ENCODE results near the gene PAK1IP1. TPM values are rescaled to one million over a fixed set of nuclear protein-coding genes. Genes with fewer than 3 reads are reported as not detected.

PAK1IP1 gene, protein sequence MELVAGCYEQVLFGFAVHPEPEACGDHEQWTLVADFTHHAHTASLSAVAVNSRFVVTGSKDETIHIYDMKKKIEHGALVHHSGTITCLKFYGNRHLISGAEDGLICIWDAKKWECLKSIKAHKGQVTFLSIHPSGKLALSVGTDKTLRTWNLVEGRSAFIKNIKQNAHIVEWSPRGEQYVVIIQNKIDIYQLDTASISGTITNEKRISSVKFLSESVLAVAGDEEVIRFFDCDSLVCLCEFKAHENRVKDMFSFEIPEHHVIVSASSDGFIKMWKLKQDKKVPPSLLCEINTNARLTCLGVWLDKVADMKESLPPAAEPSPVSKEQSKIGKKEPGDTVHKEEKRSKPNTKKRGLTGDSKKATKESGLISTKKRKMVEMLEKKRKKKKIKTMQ
- 19.1 to 21.0 TPM (median 20.3 TPM) in 5 replicates for total RNA-seq (2022; extraction: Qiagen RNA extraction; ENCODE audit: low read depth)

GRCh38 chr6:10694302-10695085 lies at the start of gene PAK1IP1, which contains the start of gene C6orf52:
Gene PAK1IP1, plus strand, starts transcription at chr6:10694972. Its CDS starts 14 bp downstream, at chr6:10694986.
Gene C6orf52, minus strand, starts transcription at chr6:10694616. Its CDS starts 7,066 bp downstream, at chr6:10687550.

DNA sequence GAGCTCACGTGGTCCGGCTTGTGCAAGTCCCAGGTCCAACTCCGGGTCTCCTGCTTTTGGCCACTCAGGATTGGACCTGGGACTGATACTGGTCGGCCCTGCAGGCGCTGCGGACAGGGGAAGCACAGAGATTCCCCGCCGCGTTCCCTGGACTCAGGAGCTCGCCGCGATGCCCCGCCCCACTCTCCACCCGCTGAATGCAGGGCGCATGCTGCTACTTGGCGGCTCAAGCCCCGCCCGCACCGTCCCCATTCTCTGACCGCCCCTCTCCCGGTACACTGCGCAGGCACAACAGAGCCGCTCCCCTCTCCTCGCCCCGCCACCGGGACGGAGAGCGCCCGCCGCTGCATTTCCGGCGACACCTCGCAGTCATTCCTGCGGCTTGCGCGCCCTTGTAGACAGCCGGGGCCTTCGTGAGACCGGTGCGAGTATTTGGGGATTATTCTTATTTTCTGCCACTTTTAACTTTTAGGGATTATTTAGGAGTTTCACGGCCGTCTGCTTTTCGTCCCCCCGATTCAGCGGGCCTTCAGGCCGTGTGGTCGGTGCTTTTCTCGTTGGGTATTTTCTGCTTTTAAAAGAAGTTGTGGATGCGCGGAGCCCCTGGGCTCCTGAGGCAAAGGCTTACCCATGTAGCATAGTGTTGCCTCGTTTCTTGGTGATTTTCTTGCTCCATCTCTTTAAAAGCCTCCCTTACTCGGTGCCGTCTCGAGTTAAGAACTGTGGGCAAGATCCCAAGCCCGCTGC lies 28.2 kb downstream of the PAK1IP1 start, which contains the start of gene TMEM14C:
Gene TMEM14C, plus strand, starts transcription at position 251 of the 747 bp plus-strand sequence. CDS start 1,544 bp downstream, outside the sequence.

GRCh38 chr6:10747251-10747972 lies 52.6 kb downstream of the PAK1IP1 start, which contains the start of gene TMEM14B:
Gene TMEM14B, plus strand, starts transcription at chr6:10747805. Its CDS starts 1,441 bp downstream, at chr6:10749246.

Other genes starting within 250 kb of the PAK1IP1 start
- 5.6 to 7.5 TPM (median 6.3 TPM) in 5 replicates for gene GCNT2, start 173.6 kb upstream of the PAK1IP1 start, total RNA-seq (2022; extraction: Qiagen RNA extraction; ENCODE audit: low read depth)
- gene C6orf52, start 356 bp upstream of the PAK1IP1 start, total RNA-seq (2022; extraction: Qiagen RNA extraction; ENCODE audit: low read depth) = 1.7 to 2.1 TPM (median 2.1 TPM) in 5 replicates
- 147 to 168 TPM (median 156 TPM) in 5 replicates for gene TMEM14C, start 28.1 kb downstream of the PAK1IP1 start, total RNA-seq (2022; extraction: Qiagen RNA extraction; ENCODE audit: low read depth)
- 135 to 163 TPM (median 139 TPM) in 5 replicates for gene TMEM14B, start 52.8 kb downstream of the PAK1IP1 start, total RNA-seq (2022; extraction: Qiagen RNA extraction; ENCODE audit: low read depth)
- gene MAK, start 143.6 kb downstream of the PAK1IP1 start, total RNA-seq (2022; extraction: Qiagen RNA extraction; ENCODE audit: low read depth) = 0.09 to 0.29 TPM (median 0.15 TPM) in 5 replicates
- gene GCM2, start 187.1 kb downstream of the PAK1IP1 start, total RNA-seq (2022; extraction: Qiagen RNA extraction; ENCODE audit: low read depth) = not detected in 5 replicates
- gene SYCP2L, start 192.1 kb downstream of the PAK1IP1 start, total RNA-seq (2022; extraction: Qiagen RNA extraction; ENCODE audit: low read depth) = 2.0 to 3.3 TPM (median 2.4 TPM) in 5 replicates

All from A549 treated with GW870086 at 1 μM for 4 hours (cell line).